Measurements from ENCODE around the gene ZNF615. TPM values are rescaled to one million over a fixed set of nuclear protein-coding genes. Genes with fewer than 3 reads are reported as not detected.

Gene ZNF615
- total RNA-seq, 3 donors from 2014 or later, result 5.0 to 15.5 (median 6.3) TPM

DNA sequence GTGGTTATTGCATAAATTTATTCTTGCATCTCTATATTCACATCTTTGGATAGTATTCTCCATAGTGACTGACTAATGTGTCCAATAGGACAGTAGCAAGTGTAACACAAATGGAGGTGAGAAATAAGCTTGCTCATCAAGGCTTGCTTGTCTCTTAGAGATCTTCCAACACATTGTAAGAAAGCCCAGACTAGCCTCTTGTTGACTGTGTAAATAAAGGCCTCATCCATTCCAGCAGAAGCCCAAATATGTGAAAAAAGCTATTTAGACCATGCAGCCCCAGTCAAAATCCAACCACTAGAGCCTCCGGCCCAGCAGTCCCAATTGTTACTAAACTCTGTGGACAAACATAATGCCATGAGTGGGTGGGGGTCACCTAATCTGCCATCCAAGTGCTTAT, 2.7 kb upstream of the ZNF615 start:
- Histone ChIP-seq H3K4me1 (ENCODE audit: low read depth) (no peaks in the 10 kb centered on the region), H3K4me3 (no peak overlapping the region), H3K9me3 (peaks cover 56% of the 10 kb centered on the region), H3K36me3 (ENCODE audit: low read depth) (no peaks in the 10 kb centered on the region)
- intact Hi-C loops (cut with DNase I, micrococcal nuclease), result no loop called here
- DNase-seq (no peak), ATAC-seq (no peak)
- TF ChIP-seq, protein P1, sequence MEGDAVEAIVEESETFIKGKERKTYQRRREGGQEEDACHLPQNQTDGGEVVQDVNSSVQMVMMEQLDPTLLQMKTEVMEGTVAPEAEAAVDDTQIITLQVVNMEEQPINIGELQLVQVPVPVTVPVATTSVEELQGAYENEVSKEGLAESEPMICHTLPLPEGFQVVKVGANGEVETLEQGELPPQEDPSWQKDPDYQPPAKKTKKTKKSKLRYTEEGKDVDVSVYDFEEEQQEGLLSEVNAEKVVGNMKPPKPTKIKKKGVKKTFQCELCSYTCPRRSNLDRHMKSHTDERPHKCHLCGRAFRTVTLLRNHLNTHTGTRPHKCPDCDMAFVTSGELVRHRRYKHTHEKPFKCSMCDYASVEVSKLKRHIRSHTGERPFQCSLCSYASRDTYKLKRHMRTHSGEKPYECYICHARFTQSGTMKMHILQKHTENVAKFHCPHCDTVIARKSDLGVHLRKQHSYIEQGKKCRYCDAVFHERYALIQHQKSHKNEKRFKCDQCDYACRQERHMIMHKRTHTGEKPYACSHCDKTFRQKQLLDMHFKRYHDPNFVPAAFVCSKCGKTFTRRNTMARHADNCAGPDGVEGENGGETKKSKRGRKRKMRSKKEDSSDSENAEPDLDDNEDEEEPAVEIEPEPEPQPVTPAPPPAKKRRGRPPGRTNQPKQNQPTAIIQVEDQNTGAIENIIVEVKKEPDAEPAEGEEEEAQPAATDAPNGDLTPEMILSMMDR (IDR thresholded peaks at IDR 0.05), result no peak

DNA sequence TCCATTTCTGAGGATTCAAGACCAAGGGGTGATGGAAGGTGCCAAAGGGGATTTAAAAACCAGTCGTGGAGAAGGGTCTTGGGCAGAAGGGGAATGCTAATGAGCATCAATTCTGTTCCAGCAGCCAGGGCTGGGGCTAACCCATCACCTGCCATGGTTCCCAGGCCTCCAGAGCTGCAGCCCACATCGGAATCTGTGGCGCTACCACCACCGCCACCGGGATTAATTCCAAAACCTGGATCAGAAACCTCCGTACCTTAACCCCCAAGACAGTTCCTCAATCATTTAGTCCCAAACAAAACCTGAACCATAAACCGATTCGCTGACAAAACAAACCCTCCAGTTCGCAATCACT, 583 bp downstream of the ZNF615 start:
- peak; percentile 34 for ATAC-seq
- DNase-seq, result peak in 1 of 3 donors; percentile 27
- TF ChIP-seq, protein P1 (IDR thresholded peaks at IDR 0.05), result no peak

DNA sequence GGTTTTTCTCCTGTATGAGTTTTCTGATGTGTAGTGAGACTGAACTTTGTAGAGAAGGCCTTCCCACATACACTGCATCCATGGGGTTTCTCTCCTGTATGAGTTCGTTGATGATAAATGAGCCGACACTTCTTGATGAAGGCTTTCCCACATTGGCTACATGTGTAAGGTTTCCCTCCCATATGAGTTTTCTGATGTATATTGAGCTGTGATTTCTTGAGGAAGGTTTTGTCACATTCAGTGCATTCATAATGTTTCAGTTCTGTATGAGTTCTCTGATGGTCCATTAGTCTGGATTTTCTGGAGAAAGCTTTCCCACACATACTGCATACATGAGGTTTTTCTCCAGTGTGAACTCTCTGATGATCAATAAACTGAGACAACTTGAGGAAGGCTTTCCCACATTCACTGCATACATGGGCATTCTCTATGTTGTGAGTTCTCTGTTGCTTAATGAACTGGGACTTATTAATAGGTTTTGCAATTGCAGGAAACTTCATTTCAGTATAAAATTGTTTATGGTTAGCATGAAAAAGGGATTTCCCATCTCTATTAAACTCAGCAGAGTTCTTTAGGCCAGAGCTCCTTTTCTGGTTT, 13.9 kb downstream of the ZNF615 start:
- ATAC-seq (no peak), DNase-seq (no peak)
- peaks cover 19% of the 10 kb centered on the region for H3K36me3 ChIP-seq (ENCODE audit: low read depth)
- H3K4me3 ChIP-seq, result no peak overlapping the region
- no peaks in the 10 kb centered on the region for H3K4me1 ChIP-seq (ENCODE audit: low read depth)
- TF ChIP-seq, protein P1 (IDR thresholded peaks at IDR 0.05), result no peak
- intact Hi-C loops (cut with DNase I, micrococcal nuclease), result no loop called here
- H3K9me3 ChIP-seq, result peaks cover 100% of the 10 kb centered on the region

More for the DNA sequence above, 583 bp downstream of the ZNF615 start:
- intact Hi-C loops (cut with DNase I, micrococcal nuclease), result no loop called here
- Histone ChIP-seq H3K4me3 (peak overlapping the region; percentile 50), H3K4me1 (ENCODE audit: low read depth) (no peaks in the 10 kb centered on the region), H3K36me3 (ENCODE audit: low read depth) (no peaks in the 10 kb centered on the region), H3K9me3 (peaks cover 58% of the 10 kb centered on the region)

DNA sequence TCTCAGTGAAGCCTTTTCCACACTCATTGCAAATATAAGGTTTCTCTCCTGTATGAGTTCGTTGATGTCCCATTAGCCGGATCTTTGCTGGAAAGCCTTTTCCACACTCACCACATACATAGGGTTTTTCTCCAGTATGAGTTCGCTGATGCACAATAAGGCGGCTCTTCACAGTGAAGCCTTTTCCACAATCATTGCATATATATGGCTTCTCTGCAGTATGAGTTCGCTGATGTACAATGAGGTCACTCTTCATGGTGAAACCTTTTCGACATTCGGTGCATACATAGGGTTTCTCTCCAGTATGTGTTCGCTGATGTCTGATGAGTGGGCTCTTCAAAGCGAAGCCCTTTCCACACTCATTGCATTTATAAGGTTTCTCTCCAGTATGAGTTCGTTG, 14.6 kb downstream of the ZNF615 start:
- no peak for ATAC-seq

DNA sequence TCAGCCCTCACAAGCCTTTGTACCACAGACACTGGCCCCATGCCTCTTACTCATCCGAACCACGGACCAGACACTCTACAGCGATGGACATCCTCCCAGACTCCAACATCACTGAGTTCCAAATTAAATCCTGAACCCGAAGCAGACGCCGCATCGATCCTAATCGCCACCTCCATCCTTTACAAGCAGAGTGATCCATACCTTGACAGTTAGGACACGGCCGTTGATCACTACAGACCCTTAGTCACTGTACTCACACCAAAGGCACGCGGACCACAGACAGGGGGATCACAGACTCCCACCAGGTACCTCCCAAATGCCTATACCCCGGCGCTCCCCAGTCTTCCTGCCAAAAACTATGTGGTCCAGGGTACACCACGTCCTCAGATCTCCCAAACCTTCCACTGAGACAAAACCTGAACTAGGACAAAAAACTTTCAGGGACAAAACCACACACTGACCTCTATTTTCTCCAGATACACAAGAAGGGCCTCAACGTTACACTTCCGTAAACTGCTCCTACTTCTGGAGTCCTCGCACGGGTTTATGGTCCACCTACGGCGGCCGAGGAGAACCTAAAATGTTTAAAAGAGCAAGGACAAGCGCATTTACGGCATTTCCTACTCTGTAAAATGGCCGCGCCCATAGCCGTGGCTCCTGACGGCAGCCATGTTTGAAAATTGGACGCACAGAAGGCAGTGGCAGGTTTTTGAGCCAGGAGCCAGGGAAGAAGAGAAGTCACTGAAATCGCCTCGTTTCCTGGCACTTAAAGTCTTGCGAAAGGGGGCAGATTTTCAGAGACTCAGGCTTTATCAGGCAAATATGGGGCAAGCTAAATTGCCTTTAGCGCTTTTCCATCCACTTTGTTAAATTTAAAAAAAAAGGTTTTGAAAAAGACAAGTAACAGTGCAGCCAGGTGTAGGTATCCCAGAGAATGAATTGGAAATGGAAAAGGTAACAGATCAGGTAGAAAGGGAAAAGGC, 21.4 kb downstream of the ZNF615 start, which contains the start of gene ZNF350:
ZNF350 (minus strand) TSS at position 532 of the 983 bp plus-strand sequence. CDS start 12,480 bp downstream, outside the sequence.
- intact Hi-C loops (cut with DNase I, micrococcal nuclease), result no loop called here
- TF ChIP-seq, protein P1 (IDR thresholded peaks at IDR 0.05), result no peak

More for the DNA sequence above, 14.6 kb downstream of the ZNF615 start:
- H3K4me3 ChIP-seq, result no peak overlapping the region
- intact Hi-C loops (cut with DNase I, micrococcal nuclease), result no loop called here
- TF ChIP-seq, protein P1 (IDR thresholded peaks at IDR 0.05), result no peak
- peaks cover 16% of the 10 kb centered on the region for H3K36me3 ChIP-seq (ENCODE audit: low read depth)
- H3K9me3 ChIP-seq, result peaks cover 100% of the 10 kb centered on the region
- no peak for DNase-seq
- no peaks in the 10 kb centered on the region for H3K4me1 ChIP-seq (ENCODE audit: low read depth)

More for the DNA sequence above, 21.4 kb downstream of the ZNF615 start, which contains the start of gene ZNF350:
- peak; percentile 89 to 99 (median 92) for DNase-seq
- Histone ChIP-seq H3K4me3 (peak within 1 kb of the TSS; percentile 60), H3K36me3 (ENCODE audit: low read depth) (no peaks in the 10 kb centered on the region), H3K4me1 (ENCODE audit: low read depth) (peaks cover 8% of the 10 kb centered on the region), H3K9me3 (peaks cover 88% of the 10 kb centered on the region)
- ATAC-seq, result peak; percentile 100
